Breast epithelium (tissue), 4 donors: Measurements from ENCODE around the gene GMDS. TPM values are rescaled to one million over a fixed set of nuclear protein-coding genes. Genes with fewer than 3 reads are reported as not detected.

Experiments used
- DNase-seq, 2 donors: peaks; one replicate each; pipeline ENCODE4 v3.0.0-alpha.2; 2019; ENCODE audit warnings: low spot score in 2 of 2
- H3K27ac ChIP-seq, 2 donors: fragments of 200-600 bp; sonication (generic) in 1 of 2; one replicate each; pipeline ENCODE4 v1.5.1; 2016 to 2019; ENCODE audit warnings: mild to moderate bottlenecking in 1 of 2
- H3K27me3 ChIP-seq, 2 donors: fragments of 200-600 bp; sonication (generic) in 1 of 2; one replicate each; pipeline versions ENCODE4 v1.5.1 to v1.6.0; 2017 to 2019; ENCODE audit warnings: control low read depth in 1 of 2, mild to moderate bottlenecking in 1 of 2
- H3K36me3 ChIP-seq: fragments of 200-600 bp; one replicate; pipeline ENCODE4 v1.5.1; 2019
- H3K4me1 ChIP-seq, 2 donors: fragments of 200-600 bp; sonication (generic); one replicate each; pipeline ENCODE4 v1.5.1; 2016 to 2019; ENCODE audit warnings: control low read depth in 1 of 2
- H3K4me3 ChIP-seq, 3 donors: fragments of 200-600 bp; sonication (generic); 1 replicate in 2 of 3; 2 replicates in 1 of 3; pipeline ENCODE4 v1.5.1; 2016 to 2019; ENCODE audit warnings: mild to moderate bottlenecking in 3 of 3, moderate library complexity in 2 of 3
- H3K9me3 ChIP-seq, 2 donors: fragments of 200-600 bp; sonication (generic) in 1 of 2; one replicate each; pipeline ENCODE4 v1.5.1; 2016 to 2019; ENCODE audit warnings: control low read depth in 1 of 2
- POLR2A ChIP-seq: fragments of 450-650 bp; IDR thresholded peaks from one replicate; pipeline ENCODE4 v1.6.1; 2016; ENCODE audit warnings: antibody characterized with exemption, mild to moderate bottlenecking, moderate library complexity
- POLR2AphosphoS5 ChIP-seq, 3 donors: sonication (generic); formaldehyde crosslinking; IDR thresholded peaks; one replicate each; pipeline ENCODE4 v1.6.1; 2017; ENCODE audit warnings: antibody characterized with exemption in 3 of 3
- intact Hi-C: fragments of 100-400 bp; cut with DNase I; formaldehyde crosslinking; loops from one replicate; pipeline ENCODE4 v1.15.1; 2023; ENCODE audit warnings: low total_unique reads
- total RNA-seq, 3 donors: library from RNA; depleted of rRNA; stranded (reverse); fragments of >200 nt; gene quantifications; one replicate each; pipeline ENCODE4 v1.1.0, GENCODE V29; 2016
- TF ChIP-seq, protein P1 (sequence below), 3 donors: fragments of 450-650 bp; IDR thresholded peaks; one replicate each; pipeline ENCODE4 v1.5.1; 2016 to 2017; ENCODE audit warnings: antibody characterized with exemption in 3 of 3, mild to moderate bottlenecking in 3 of 3, moderate library complexity in 3 of 3

The GMDS gene
- total RNA-seq, 3 donors from 2014 or later: 7.5 to 29.2 (median 17.0) TPM

DNA sequence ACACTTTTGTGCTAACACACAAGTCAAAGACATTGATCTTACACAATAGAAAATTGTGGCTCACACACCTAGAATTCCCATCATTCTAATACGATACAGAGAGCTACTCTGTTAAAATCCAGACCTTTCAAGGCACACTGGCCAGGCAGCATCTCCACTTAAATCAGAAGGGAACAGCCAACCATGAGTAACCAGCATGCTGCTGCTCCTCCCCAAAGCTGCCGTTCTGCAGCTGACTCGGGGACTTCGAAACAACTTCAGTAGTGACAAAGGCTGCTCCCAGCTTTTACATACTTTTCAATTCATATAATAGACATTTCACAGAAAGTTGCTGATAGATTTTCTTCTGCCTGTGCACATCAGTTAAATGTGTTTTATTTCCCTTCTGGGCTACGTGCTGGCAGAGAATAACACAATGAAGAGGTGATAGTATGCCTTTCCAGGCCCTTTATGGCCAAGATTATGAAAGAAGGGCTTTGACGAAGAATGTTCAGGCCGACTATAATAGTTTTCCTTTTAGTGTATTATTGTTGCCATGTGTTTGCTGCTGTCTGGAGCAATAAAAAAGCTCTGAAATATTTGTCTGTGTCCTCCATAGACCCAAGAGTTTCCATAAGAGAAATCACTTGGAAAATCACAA is 159.0 kb downstream of the GMDS start:
- no peak for DNase-seq
- no peak overlapping the region for H3K27ac ChIP-seq
- H3K27me3 ChIP-seq: no peaks in the 10 kb centered on the region
- no peak overlapping the region for H3K4me3 ChIP-seq
- H3K4me1 ChIP-seq: no peaks in the 10 kb centered on the region
- intact Hi-C loops: no loop called here
- no peak for TF ChIP-seq POLR2AphosphoS5 (IDR thresholded peaks at IDR 0.05)
- TF ChIP-seq, protein P1, sequence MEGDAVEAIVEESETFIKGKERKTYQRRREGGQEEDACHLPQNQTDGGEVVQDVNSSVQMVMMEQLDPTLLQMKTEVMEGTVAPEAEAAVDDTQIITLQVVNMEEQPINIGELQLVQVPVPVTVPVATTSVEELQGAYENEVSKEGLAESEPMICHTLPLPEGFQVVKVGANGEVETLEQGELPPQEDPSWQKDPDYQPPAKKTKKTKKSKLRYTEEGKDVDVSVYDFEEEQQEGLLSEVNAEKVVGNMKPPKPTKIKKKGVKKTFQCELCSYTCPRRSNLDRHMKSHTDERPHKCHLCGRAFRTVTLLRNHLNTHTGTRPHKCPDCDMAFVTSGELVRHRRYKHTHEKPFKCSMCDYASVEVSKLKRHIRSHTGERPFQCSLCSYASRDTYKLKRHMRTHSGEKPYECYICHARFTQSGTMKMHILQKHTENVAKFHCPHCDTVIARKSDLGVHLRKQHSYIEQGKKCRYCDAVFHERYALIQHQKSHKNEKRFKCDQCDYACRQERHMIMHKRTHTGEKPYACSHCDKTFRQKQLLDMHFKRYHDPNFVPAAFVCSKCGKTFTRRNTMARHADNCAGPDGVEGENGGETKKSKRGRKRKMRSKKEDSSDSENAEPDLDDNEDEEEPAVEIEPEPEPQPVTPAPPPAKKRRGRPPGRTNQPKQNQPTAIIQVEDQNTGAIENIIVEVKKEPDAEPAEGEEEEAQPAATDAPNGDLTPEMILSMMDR (IDR thresholded peaks at IDR 0.05): no peak
- no peak for TF ChIP-seq POLR2A
- H3K36me3 ChIP-seq: no peaks in the 10 kb centered on the region
- H3K9me3 ChIP-seq: no peaks in the 10 kb centered on the region

DNA sequence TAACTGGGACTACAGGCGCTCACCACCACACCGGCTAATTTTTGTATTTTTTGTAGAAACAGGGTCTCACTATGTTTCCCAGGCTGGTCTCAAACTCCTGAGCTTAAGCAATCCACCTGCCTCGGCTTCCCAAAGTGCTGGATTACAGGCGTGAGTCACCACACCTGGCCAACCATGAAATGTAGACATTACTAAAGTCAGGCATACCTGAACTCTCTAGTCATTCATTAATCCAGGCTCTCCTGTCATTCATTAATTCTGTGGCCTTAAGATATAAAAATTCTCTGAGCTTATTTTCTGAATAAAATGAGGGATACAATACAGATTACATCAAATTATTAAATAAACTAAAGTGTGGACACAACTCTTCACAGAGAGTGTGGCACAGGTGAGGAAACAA is 159.7 kb downstream of the GMDS start:
- intact Hi-C loops: no loop called here
- Histone ChIP-seq H3K4me1 (no peaks in the 10 kb centered on the region), H3K36me3 (no peaks in the 10 kb centered on the region), H3K27ac (no peak overlapping the region), H3K4me3 (no peak overlapping the region), H3K9me3 (no peaks in the 10 kb centered on the region), H3K27me3 (no peaks in the 10 kb centered on the region)
- TF ChIP-seq, protein P1 (IDR thresholded peaks at IDR 0.05): no peak
- no peak for TF ChIP-seq POLR2A
- no peak for TF ChIP-seq POLR2AphosphoS5 (IDR thresholded peaks at IDR 0.05)
- DNase-seq: no peak

DNA sequence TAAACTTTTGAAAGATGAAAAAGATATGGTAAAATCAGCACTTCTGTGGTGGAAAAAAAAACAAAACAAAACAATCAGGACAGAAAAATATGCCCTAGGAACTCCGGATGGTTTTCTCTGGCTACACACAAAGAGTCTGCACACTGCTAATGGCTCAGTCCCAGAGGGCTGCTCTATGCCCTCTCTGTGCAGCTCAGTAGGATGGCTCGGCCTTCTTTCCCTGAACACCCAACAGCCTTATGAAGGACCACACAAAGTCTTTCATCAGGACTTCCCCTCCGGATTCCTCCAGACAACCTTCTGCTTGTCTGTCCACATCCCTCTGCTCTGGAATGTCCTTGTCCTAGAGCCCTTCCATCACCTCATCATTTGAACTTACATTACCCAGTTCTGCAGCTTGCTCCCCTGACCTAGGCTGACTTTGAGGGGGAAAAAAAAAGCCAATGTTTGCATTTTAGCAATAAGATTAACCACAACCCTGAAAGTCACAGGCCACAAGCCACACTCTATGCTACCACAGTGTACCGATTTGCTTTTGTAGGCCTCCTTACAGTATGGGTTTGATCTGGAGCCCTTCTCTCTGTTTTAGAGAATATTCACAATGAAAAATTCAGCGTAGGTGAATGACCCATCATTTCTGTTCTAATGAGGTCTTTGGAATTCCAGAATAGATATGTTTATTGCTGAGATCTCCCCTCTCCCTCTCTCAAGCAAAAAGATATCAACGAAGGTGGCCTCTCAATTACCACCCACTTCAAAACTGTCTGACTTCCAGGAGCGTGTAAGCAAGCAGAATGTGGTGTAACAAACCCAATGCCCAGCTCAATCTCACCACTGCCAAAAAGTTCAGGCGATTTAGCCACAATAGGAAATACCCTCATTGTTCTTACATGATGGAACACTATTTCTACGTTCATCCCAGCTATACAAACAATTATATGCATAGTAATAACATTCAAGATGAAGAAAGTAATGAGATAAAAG is 164.0 kb downstream of the GMDS start:
- TF ChIP-seq, protein P1 (IDR thresholded peaks at IDR 0.05): no peak
- TF ChIP-seq POLR2AphosphoS5 (IDR thresholded peaks at IDR 0.05) (no peak), POLR2A (no peak)

DNA sequence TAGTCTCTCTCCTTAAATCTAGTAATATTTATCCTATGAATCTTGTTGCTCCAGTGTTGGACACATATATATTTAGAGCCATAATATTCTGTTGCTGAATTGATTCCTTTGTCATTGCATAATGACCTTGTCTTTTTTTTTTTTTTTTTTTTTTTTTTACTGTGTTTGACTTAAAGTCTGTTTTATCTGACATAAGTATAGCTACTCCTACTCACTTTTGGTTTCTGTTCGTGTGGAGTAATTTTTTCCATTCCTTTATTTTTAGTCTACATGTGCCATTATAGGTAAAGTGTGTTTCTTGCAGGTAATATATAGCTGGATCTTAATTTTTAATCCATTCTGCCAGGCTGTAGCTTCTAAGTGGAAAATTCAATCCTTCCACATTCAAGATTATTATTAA is 166.5 kb downstream of the GMDS start:
- H3K27ac ChIP-seq: no peak overlapping the region
- no peaks in the 10 kb centered on the region for H3K9me3 ChIP-seq
- no peak for DNase-seq
- H3K36me3 ChIP-seq: no peaks in the 10 kb centered on the region
- no peak for TF ChIP-seq POLR2AphosphoS5 (IDR thresholded peaks at IDR 0.05)
- TF ChIP-seq, protein P1 (IDR thresholded peaks at IDR 0.05): no peak
- no peak for TF ChIP-seq POLR2A
- no peak overlapping the region for H3K4me3 ChIP-seq
- no peaks in the 10 kb centered on the region for H3K27me3 ChIP-seq
- no peaks in the 10 kb centered on the region for H3K4me1 ChIP-seq
- intact Hi-C loops: no loop called here

More for the DNA sequence above, 164.0 kb downstream of the GMDS start:
- Histone ChIP-seq H3K27ac (no peak overlapping the region), H3K4me1 (no peaks in the 10 kb centered on the region), H3K27me3 (no peaks in the 10 kb centered on the region), H3K36me3 (no peaks in the 10 kb centered on the region), H3K4me3 (no peak overlapping the region), H3K9me3 (no peaks in the 10 kb centered on the region)
- no peak for DNase-seq
- intact Hi-C loops: no loop called here

DNA sequence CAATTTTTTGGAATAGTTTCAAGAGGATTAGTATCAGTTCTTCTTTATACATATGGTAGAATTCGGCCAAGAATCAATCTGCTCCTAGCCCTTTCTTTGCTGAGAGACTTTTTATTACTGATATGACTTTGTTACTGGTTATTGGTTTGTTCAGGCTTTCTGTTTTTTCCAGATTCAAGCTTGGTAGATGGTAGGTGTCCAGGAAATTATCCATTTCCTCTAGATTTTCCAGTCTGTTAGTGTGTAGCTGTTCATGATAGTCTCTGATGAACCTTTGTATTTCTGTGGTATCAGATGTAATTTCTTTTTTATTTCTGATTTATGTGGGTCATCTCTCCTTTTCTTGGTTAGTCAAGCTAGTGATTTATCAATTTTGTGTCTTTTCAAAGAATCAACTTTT is 167.6 kb downstream of the GMDS start:
- Histone ChIP-seq H3K4me1 (no peaks in the 10 kb centered on the region), H3K4me3 (no peak overlapping the region), H3K27me3 (no peaks in the 10 kb centered on the region), H3K27ac (no peak overlapping the region), H3K9me3 (no peaks in the 10 kb centered on the region), H3K36me3 (no peaks in the 10 kb centered on the region)
- TF ChIP-seq, protein P1 (IDR thresholded peaks at IDR 0.05): no peak
- TF ChIP-seq POLR2AphosphoS5 (IDR thresholded peaks at IDR 0.05): no peak
- no peak for TF ChIP-seq POLR2A
- no peak for DNase-seq
- intact Hi-C loops: no loop called here
